ENCODE data around the gene SH2D1A.
A peak's percentile ranks its signal among the peaks of the same experiment; 100 is the strongest.
"Not testable (repeated sequence)": the region's sequence is repeated elsewhere in the genome, so short reads cannot be mapped to it uniquely, and the experiment has no call there.

SH2D1A gene

DNA sequence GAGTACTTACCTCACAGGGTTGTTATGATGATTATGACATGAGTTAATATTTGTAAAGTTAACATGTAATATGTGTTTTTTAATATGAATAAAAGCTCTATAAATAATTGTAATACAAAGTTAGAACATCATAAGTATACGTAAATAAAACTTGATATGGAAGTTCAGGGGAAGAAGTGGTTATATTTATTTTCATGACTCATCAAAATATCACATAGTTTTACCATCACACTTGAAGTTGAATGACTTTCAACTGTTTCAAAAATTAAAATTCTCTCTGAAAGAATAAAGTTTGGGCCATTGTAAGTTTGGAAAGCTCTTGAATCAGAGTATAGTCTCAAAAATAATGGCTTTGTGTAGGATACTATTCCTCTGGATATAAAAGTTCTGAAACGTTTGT is 8.3 kb downstream of the SH2D1A start:
- DNase-seq (ENCODE audit: low read depth) = no peak

DNA sequence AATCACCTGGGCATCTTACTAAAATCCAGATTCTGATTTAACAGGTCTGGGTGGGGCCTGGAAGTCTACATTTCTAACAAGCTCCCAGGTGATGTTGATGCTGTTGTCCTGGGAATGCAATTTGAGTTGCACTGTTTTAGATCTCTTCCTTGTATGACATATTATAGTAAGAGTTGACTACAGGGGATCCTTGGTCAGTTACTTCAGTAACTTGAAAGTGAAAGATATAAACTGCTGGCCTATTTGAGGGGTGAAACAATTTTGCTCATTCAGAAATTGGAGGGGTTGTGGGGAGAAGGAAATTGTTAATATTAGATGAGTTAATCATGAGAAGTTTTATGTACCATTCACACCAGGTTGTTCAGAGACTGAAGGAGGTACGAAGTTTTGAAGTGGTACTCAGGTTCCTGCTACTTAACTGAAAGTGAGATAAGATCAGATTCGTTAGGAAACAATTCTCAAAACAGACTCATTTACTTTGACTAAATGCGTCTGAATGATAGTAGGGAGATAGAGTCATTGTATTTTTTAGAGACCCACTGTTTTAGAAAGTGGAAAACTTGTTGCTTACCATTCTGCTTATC is 12.5 kb downstream of the SH2D1A start:
- no peak for DNase-seq (ENCODE audit: low read depth)

DNA sequence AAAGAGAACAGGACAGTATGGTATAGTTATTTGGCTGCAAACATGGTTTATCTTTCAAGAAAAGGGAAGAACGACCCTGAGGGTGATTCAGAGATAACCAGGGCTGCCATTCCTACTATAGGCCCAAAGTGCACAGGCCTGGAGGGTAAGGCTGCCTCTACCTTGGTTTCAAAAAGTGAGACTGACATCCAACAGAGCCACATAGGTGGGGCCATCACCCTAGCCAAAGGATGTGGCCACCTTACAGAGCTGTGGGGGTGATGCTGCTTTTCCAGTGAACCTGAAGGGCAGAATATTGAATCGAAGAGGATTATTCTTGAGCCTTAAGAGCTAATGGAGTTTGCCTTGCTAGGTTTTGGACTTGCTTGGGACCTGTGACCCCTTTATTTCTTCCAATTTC is 15.7 kb downstream of the SH2D1A start:
- DNase-seq (ENCODE audit: low read depth) = no peak

DNA sequence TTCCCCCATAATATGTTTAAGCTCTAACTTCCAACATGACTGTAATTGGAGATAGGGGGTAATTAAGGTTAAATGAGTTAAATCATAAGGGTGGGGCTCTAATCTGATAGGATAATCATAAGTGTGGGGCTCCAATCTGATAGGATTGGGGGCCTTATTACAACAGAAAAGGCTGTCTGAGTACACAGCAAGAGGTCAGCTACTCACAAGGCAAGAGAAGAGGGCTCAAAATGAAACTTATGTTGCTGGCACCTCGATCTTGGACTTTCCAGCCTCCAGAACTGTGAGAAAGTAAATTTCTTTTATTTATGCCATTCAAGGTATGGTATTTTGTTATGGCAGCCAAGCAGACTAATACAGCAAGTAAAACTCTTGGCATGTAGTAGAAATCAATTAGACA is 16.4 kb downstream of the SH2D1A start:
- DNase-seq (ENCODE audit: low read depth) = no peak

DNA sequence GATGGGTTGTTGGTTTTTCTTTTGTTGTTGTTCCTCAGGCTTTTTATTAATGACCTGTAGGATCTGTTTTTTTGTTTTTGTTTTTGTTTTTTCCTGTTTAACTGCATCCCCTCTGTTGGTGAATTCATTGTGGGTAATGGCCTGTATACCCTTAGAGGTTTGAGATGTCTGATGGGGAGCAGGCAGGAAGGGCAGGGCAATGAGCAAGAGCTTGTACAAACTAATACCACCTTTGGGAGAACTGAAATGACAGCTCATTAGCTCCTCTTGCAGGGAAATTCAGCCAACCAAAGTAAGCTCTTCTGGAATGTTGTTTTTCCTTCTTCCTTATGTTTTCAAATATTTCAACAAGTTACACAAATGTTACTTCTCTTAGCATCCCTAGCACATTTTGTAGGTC is 23.4 kb downstream of the SH2D1A start:
- DNase-seq (ENCODE audit: low read depth) = no peak

- no peak for DNase-seq (ENCODE audit: low read depth)
Observed at GRCh38 chrX:124373348-124373747, 27.0 kb downstream of the SH2D1A start.

DNA sequence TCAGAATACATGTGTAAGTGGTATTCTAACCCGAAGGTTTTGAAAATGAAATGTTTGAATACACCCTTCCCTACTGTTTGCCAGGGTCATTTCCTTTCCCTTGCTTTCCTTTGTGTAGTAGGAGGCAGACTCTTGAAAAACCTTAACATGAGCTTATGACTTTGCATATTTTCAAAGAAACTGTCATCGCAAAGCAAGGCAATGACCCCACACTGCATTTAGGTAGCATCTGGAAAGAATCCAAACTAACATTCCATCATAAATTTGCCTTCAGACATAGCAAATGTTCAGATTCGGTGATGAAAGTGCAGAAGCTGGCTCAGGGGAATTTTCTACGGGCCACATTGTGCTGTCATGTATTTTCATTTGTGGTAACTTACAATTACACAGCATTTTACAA is 32.3 kb downstream of the SH2D1A start:
- DNase-seq (ENCODE audit: low read depth) = no peak

- no peak for DNase-seq (ENCODE audit: low read depth)
Observed at GRCh38 chrX:124383354-124383753, 37.0 kb downstream of the SH2D1A start.

DNA sequence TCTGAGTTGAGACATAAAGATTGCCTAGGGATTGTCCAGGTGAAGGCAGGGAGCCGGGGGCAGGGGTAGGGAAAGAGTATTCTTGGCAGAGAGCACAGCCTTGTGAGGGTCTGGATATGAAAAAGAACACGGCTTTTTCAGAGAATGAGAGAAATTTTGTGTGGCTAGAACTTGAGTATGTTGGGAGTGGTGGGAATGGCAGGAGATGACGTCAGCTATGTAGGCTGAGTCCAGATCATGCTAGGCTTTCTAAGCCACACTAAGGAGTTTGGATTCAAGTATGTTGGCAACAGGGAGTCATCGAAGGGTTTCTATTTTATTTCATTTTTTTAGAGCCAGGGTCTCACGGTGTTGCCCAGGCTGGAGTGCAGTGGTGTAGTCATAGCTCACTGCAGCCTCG is 40.0 kb downstream of the SH2D1A start:
- DNase-seq (ENCODE audit: low read depth) = no peak

GRCh38 chrX:124388562-124388961 is 42.2 kb downstream of the SH2D1A start:
- peak; percentile 19 for DNase-seq (ENCODE audit: low read depth)

DNA sequence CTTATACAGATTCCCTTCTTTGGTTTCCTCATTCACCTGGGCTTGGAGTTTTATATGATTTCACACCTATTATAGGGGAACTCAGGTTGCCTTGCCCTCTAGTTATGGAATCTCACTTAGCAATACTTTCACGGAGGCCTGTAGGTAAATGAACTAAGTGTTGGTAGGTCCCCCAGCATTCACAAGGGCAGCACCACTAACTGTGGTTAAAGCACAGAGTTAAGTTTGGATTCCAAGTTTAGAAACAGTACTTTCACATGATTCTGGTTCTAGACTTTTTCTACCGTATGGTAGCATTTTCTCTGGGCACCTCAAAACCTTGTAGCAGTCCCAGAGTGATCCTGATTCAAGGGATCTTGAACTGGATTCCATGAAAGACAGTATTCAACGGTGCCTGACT is 46.4 kb downstream of the SH2D1A start:
- no peak for DNase-seq (ENCODE audit: low read depth)

DNA sequence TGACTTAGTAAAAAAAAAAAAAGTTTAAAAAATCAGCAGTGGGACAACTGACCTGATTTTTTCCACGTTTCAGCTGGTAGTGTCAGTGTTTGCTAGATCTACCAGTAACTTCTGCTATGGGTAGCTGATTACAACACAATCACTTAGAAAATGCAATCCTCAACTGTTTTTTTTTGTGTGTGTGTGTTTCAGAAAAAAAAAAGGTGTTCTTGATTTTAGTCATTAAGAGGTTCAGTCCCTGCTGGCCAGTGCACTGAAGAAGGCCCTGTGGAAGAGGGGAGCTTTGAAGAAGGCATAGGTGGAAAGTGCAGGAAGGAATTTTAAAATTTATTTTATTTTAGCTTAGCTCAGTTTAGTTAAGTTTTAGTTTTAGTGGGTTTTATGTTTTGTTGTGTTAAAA is 46.9 kb downstream of the SH2D1A start:
- no peak for DNase-seq (ENCODE audit: low read depth)

DNA sequence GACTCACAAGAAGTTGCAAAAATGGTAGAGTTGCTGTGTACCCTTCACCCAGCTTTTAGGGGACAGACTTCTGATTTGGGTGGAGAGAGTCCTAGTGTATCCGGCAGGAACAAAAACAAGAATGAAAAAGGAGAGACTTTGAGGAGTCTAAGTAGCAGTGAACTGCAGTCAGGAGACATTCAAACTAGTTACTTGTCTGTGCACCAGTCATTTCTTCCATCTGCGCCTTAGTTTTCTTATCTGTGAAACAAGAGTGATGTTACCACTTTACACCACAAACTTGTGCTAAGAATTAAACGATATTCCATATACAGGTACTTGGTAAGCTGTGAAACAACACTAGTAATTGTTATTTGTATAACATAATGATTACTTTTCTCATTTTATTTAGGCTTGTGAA is 47.3 kb downstream of the SH2D1A start:
- DNase-seq (ENCODE audit: low read depth) = no peak

- no peak for DNase-seq (ENCODE audit: low read depth)
Observed at GRCh38 chrX:124395145-124395880, 49.0 kb downstream of the SH2D1A start.

- no peak for DNase-seq (ENCODE audit: low read depth)
Observed at GRCh38 chrX:124401696-124402095, 55.3 kb downstream of the SH2D1A start.

DNA sequence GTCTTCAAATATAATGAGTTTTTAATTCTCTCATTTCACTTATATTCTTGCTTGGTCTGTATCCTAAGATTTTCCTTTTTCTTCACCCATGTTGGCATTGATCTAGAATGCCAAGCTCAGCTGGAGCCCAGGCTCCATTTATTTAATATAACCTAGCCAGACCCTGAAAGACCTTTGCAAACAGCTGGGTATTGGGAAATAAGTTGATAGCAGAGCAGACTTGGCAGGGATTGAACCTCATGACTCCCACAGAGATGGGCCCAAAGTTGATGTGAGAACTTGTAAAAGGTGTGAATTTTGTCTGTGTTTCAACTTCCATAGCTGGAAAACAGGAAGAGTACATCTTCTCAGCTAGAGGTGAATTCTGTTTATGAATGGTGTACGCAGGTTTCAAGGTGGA is 59.5 kb downstream of the SH2D1A start:
- DNase-seq (ENCODE audit: low read depth) = peak; percentile 4

DNA sequence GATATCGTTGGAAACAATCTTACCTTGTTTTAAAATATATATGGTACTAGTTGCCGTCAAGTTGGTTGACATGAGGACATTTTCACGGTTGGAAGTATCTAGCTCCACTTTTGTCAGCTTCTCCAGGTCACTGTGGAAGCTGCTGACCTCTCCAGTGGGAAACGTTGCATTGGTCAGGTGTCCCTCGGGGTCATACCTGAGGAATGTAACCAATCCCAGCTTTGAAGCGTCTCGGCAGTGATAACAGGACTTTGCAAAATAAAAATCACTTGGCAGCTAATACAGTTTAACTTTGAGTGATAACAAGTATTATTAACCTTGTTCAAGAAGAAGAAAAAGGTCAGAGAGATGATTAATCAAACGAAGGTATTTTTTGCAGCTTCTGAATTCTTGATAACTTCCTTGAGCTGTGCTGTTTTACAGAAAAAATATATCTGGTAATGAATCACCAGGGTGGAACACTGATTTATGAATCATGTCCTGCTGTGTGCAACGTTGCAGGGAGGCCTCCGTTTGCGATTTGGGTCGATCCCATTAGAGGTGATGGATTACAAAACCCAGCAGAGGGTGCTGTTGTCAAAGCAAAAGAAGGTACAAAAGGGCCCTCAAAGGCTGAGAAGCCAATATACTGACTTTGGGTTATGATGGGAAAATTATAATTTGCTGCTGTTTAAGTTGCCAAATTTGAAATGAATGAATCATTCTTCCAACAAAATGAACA is 60.1 kb downstream of the SH2D1A start:
- DNase-seq (ENCODE audit: low read depth) = peak; percentile 71

DNA sequence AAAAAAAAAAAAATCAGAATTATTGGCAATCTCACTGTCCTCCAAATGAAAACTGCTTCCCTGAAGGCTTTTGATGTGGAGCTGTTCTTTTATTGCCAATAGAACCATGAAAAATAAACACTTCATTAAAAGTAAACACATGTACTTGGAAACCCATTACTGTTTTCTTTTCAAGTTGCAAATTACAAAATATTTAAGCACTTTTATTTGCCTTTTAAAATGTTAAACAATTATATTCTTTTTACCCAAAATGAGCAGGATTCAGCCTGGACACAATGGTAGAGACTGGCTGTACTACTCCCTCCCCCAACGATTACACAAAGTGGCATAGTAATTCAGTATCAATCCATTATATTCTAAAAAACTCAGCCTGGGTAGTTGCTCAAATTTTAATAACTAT is 60.9 kb downstream of the SH2D1A start:
- no peak for DNase-seq (ENCODE audit: low read depth)

GRCh38 chrX:124408380-124408779 is 62.0 kb downstream of the SH2D1A start:
- DNase-seq (ENCODE audit: low read depth) = not testable (repeated sequence)

GRCh38 chrX:124413244-124413643 is 66.9 kb downstream of the SH2D1A start:
- no peak for DNase-seq (ENCODE audit: low read depth)

DNA sequence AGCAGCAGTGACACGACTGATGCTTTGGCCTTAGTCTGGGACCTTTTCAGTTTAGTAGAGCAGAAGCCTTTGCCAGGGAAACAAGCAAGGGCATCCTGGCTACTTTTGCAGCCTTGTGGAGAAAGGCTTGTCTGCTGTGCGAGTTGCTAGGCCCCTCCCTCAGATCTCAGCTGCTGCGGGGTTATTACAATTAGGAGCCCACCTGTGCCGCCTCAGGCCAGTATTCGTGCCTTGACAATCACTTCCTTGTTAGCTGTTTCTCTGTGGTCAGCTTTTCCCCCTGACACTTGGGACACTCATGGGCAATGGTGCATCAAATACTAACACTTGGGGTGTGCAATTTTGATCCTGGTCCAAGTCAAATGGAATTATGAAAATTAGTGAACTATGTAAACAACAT is 67.9 kb downstream of the SH2D1A start:
- no peak for DNase-seq (ENCODE audit: low read depth)

- DNase-seq (ENCODE audit: low read depth) = no peak
Observed at GRCh38 chrX:124415115-124415800, 68.9 kb downstream of the SH2D1A start.
